ENCODE data around the gene NEK6.

GRCh38 chr9:124359426-124359825, 101.7 kb downstream of the NEK6 start:
- TF ChIP-seq ZFP30 (CRISPR knock-in tag; IDR thresholded peaks at IDR 0.05) (no peak), ZC3H10 (CRISPR knock-in tag; IDR thresholded peaks at IDR 0.05) (no peak), ARNTL (CRISPR knock-in tag; IDR thresholded peaks at IDR 0.05; ENCODE audit: borderline replicate concordance, low read depth) (no peak), CREB5 (CRISPR knock-in tag; IDR thresholded peaks at IDR 0.05; ENCODE audit: low read depth) (no peak), ZNF565 (CRISPR knock-in tag; conservative IDR thresholded peaks at IDR 0.05; ENCODE audit: low read depth) (no peak), PPARA (CRISPR knock-in tag; IDR thresholded peaks at IDR 0.05; ENCODE audit: borderline replicate concordance) (no peak)

Measured in SK-N-SH treated with all-trans-retinoic acid at 6 μM for 48 hours (cell line).